Chondrocyte (in vitro differentiated cells): ENCODE measurements around the gene CSRNP3. TPM values are rescaled to one million over a fixed set of nuclear protein-coding genes. Genes with fewer than 3 reads are reported as not detected.
A peak's percentile ranks its signal among the peaks of the same experiment; 100 is the strongest.

Experiments used
- DNase-seq: peaks from one replicate; pipeline ENCODE4 v3.0.0; 2021; ENCODE audit warnings: mixed read lengths, low spot score
- H3K27ac Mint-ChIP-seq: one replicate; pipeline ENCODE4 v1.8.0; 2021; ENCODE audit warnings: mild to moderate bottlenecking, moderate library complexity, mixed read lengths; ENCODE audit not compliant: unreplicated experiment
- H3K27me3 Mint-ChIP-seq: 2 replicates; pipeline ENCODE4 v1.8.0; 2021; ENCODE audit warnings: low read depth, mixed read lengths
- H3K36me3 Mint-ChIP-seq: 2 replicates; pipeline ENCODE4 v1.8.0; 2021; ENCODE audit warnings: low read depth, mixed read lengths
- H3K4me1 Mint-ChIP-seq: 2 replicates; pipeline ENCODE4 v1.8.0; 2021; ENCODE audit warnings: low read depth, mild to moderate bottlenecking, mixed read lengths
- H3K4me3 Mint-ChIP-seq: one replicate; pipeline ENCODE4 v1.8.0; 2021; ENCODE audit warnings: mild to moderate bottlenecking, moderate library complexity, mixed read lengths; ENCODE audit not compliant: unreplicated experiment
- H3K9me3 Mint-ChIP-seq: 2 replicates; pipeline ENCODE4 v1.8.0; 2021; ENCODE audit warnings: low read depth, mixed read lengths
- total RNA-seq: library from RNA; stranded (reverse); gene quantifications from 3 replicates; pipeline ENCODE4 v1.2.1, GENCODE V29; 2021
- TF ChIP-seq, protein P1 (sequence below): fragments of 200-600 bp; sonication (generic); IDR thresholded peaks from 2 replicates; pipeline ENCODE4 v1.5.0; 2021; ENCODE audit warnings: antibody characterized with exemption, mild to moderate bottlenecking, moderate library complexity

The CSRNP3 gene
- total RNA-seq, 1 donor from 2014 or later, result 3.7 TPM

DNA sequence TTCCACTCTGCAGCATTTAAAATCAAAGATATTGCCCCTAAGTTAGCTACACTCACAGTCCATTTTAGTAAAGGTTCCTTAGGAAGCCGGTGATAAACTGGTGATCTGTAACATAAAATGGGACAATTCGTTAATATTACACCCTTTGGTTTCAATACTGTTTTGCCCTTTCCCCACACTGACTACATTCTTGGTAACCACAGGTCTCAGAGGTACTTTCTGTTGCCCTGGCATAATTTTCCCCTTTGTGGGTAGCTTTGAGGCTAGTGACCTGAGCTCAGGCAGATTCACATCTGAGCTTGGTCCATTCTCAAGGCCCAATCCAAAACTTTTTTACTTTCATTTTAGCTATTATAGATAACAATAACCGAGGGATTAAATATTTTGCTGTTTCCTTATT, 32.9 kb upstream of the CSRNP3 start:
- Mint-ChIP-seq H3K4me3 (no peak overlapping the region), H3K9me3 (no peaks in the 10 kb centered on the region), H3K27me3 (no peaks in the 10 kb centered on the region), H3K36me3 (no peaks in the 10 kb centered on the region), H3K4me1 (peaks cover 9% of the 10 kb centered on the region), H3K27ac (no peak overlapping the region)
- no peak for DNase-seq
- TF ChIP-seq, protein P1, sequence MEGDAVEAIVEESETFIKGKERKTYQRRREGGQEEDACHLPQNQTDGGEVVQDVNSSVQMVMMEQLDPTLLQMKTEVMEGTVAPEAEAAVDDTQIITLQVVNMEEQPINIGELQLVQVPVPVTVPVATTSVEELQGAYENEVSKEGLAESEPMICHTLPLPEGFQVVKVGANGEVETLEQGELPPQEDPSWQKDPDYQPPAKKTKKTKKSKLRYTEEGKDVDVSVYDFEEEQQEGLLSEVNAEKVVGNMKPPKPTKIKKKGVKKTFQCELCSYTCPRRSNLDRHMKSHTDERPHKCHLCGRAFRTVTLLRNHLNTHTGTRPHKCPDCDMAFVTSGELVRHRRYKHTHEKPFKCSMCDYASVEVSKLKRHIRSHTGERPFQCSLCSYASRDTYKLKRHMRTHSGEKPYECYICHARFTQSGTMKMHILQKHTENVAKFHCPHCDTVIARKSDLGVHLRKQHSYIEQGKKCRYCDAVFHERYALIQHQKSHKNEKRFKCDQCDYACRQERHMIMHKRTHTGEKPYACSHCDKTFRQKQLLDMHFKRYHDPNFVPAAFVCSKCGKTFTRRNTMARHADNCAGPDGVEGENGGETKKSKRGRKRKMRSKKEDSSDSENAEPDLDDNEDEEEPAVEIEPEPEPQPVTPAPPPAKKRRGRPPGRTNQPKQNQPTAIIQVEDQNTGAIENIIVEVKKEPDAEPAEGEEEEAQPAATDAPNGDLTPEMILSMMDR, result no peak

DNA sequence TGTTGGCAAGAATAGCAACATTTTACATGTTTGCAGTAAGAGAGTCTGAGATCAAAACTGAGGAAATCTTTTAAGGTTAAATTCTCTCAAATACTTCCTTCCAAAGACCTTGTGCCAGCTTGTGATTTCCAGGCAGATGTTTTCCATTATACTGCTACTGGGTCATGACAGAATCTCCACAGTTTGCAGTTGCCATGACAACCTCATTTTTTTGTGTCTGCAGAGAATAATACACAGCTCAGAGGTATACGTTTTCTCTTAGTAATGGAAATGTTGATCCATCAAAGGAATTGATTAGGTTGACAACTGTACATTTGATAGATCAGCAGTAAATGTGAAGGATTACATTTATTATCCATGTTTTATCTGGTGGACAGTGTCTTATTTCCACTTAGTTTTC, 29.1 kb upstream of the CSRNP3 start:
- no peaks in the 10 kb centered on the region for H3K27me3 Mint-ChIP-seq
- H3K4me3 Mint-ChIP-seq, result no peak overlapping the region
- H3K9me3 Mint-ChIP-seq, result peaks cover 3% of the 10 kb centered on the region
- no peaks in the 10 kb centered on the region for H3K36me3 Mint-ChIP-seq
- no peak for DNase-seq
- peak overlapping the region; percentile 84 for H3K27ac Mint-ChIP-seq
- TF ChIP-seq, protein P1, result no peak
- H3K4me1 Mint-ChIP-seq, result peaks cover 9% of the 10 kb centered on the region

DNA sequence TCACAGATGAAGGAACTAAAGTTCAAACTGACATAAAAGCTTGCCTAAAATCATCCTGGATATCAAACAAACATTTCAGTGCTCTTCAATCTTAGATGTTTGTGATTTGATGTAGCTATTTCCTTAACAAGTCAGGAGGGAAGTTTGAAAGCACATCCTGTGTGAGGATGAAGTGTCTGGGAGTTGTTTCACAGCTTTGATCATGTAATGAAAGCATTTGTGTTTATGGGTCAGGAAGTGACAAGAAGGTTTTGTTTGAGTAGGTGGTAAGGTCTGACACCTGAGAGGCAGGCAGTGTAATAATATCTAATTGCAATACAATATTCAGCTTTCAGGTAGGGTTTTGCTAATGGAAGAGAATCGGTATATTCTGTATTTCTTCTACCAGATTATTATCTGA, 26.0 kb upstream of the CSRNP3 start:
- H3K4me1 Mint-ChIP-seq, result peaks cover 9% of the 10 kb centered on the region
- H3K36me3 Mint-ChIP-seq, result no peaks in the 10 kb centered on the region
- H3K27ac Mint-ChIP-seq, result no peak overlapping the region
- TF ChIP-seq, protein P1, result no peak
- DNase-seq, result no peak
- H3K9me3 Mint-ChIP-seq, result peaks cover 6% of the 10 kb centered on the region
- H3K27me3 Mint-ChIP-seq, result no peaks in the 10 kb centered on the region
- no peak overlapping the region for H3K4me3 Mint-ChIP-seq

DNA sequence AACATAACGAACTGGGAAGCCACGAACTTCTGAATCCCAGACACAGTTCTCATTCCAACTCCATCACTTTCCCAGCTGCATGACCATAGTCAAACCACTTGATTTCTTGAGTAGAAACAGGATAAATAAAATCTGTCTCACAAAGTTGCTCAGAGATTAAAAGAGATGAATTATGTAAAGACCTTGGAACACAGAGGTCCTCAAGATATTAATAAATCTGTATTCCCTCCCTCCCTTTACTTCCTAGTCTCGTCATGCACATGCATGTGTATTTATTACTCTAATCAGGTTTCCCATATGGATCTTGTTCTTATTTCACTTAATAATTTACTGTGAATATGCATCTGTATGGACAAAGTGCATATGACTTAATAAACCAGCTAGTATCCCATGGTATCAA, 21.1 kb upstream of the CSRNP3 start:
- TF ChIP-seq, protein P1, result no peak
- Mint-ChIP-seq H3K4me3 (no peak overlapping the region), H3K27me3 (no peaks in the 10 kb centered on the region), H3K27ac (no peak overlapping the region), H3K36me3 (no peaks in the 10 kb centered on the region), H3K9me3 (peaks cover 6% of the 10 kb centered on the region), H3K4me1 (no peaks in the 10 kb centered on the region)
- DNase-seq, result no peak

DNA sequence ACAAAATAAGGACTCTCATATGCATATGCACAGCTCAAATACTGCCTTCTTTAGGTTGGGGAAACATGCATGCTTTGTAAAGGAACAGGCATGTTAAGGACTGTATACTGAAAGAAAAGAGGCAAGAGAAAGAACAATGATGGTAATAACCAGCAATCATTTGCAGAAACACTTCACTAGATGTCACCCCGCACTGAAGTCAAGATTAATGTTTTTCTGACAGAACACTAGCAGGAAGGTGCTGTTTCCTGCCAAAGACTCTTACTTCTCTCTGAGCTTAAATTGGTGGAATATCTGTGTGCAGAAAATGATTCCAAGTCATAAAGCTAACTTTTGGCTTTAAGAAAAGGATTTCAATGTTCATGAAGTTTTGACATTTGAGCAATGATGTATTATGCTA, 19.3 kb upstream of the CSRNP3 start:
- H3K27ac Mint-ChIP-seq, result no peak overlapping the region
- TF ChIP-seq, protein P1, result peak; percentile 39
- no peak for DNase-seq
- H3K36me3 Mint-ChIP-seq, result no peaks in the 10 kb centered on the region
- no peak overlapping the region for H3K4me3 Mint-ChIP-seq
- H3K9me3 Mint-ChIP-seq, result peaks cover 5% of the 10 kb centered on the region
- no peaks in the 10 kb centered on the region for H3K27me3 Mint-ChIP-seq
- no peaks in the 10 kb centered on the region for H3K4me1 Mint-ChIP-seq
